ENCODE results near the gene NAV1.

NAV1 gene

DNA sequence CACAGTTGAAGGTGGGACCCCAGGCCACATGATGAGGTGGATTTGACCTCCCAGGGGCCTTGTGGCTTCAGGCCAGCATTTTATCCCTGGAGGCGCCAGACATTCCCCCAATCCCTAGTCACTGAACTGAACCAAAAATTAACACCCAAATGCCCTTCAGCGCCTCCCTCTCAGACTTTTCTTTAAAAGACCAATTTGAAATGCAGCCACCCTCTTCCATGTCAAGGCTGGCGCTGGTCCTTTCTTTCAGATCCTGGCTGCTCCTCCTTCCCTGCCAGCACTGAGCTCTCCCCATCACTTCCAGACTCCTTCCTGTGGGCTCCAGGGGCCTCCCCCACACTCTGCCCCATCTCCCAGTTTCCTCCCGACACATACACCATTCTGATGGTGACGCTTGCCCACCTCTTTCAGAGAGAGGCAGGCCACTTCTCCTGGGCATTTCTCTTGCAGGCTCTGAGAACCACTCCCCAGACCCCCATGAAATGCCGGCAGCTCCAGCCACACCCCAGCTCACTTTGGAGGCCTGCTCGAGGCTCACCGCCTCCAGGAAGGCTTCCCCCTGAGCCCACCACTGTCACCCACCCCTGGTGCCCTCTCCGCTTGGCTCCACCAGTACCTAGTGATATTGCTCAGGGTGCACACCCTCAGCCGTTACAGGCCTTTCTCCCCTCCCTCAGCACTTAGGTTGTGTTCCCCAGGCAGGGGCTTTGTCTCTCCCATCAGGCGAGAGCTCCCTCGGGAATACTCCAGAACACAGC, 27.0 kb downstream of the NAV1 start:
- TF ChIP-seq, protein P1, sequence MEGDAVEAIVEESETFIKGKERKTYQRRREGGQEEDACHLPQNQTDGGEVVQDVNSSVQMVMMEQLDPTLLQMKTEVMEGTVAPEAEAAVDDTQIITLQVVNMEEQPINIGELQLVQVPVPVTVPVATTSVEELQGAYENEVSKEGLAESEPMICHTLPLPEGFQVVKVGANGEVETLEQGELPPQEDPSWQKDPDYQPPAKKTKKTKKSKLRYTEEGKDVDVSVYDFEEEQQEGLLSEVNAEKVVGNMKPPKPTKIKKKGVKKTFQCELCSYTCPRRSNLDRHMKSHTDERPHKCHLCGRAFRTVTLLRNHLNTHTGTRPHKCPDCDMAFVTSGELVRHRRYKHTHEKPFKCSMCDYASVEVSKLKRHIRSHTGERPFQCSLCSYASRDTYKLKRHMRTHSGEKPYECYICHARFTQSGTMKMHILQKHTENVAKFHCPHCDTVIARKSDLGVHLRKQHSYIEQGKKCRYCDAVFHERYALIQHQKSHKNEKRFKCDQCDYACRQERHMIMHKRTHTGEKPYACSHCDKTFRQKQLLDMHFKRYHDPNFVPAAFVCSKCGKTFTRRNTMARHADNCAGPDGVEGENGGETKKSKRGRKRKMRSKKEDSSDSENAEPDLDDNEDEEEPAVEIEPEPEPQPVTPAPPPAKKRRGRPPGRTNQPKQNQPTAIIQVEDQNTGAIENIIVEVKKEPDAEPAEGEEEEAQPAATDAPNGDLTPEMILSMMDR (conservative IDR thresholded peaks at IDR 0.05; ENCODE audit: low read depth, low read length): no peak
- no peaks in the 10 kb centered on the region for H4K20me1 ChIP-seq (ENCODE audit: insufficient read depth)
- no peaks in the 10 kb centered on the region for H3K36me3 ChIP-seq (ENCODE audit: insufficient read depth)
- H3K27ac ChIP-seq: no peak overlapping the region
- no peak overlapping the region for H3K4me3 ChIP-seq (IDR thresholded peaks at IDR 0.05; ENCODE audit: insufficient read depth, low read depth, low read length)
- no peaks in the 10 kb centered on the region for H3K79me2 ChIP-seq (ENCODE audit: insufficient read depth, low read depth)
- H3K4me1 ChIP-seq (ENCODE audit: low read depth, poor library complexity, severe bottlenecking): no peaks in the 10 kb centered on the region
- H3K27me3 ChIP-seq (ENCODE audit: insufficient read depth, low read depth): no peaks in the 10 kb centered on the region
- no peak overlapping the region for H2AFZ ChIP-seq (ENCODE audit: low read depth)
- no peak overlapping the region for H3K4me2 ChIP-seq
- no peak overlapping the region for H3K9ac ChIP-seq

DNA sequence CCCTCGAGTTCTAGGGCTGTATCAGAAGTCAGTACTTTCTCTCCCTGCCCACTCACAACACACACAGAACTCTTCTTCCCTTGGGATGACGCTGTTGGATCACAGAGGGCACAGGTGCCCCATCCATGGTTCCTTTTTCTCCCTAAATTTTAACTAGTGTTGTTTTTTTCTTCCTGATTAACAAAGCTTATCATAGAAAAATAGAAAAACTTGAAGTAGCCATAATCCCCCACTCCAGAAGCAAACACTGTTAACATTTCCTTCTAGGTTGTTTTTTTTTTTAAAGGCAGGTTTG, 27.5 kb downstream of the NAV1 start:
- Histone ChIP-seq H3K4me1 (ENCODE audit: low read depth, poor library complexity, severe bottlenecking) (no peaks in the 10 kb centered on the region), H3K4me3 (IDR thresholded peaks at IDR 0.05; ENCODE audit: insufficient read depth, low read depth, low read length) (no peak overlapping the region), H2AFZ (ENCODE audit: low read depth) (no peak overlapping the region), H3K9ac (no peak overlapping the region), H3K36me3 (ENCODE audit: insufficient read depth) (no peaks in the 10 kb centered on the region), H3K79me2 (ENCODE audit: insufficient read depth, low read depth) (no peaks in the 10 kb centered on the region), H4K20me1 (ENCODE audit: insufficient read depth) (no peaks in the 10 kb centered on the region), H3K4me2 (no peak overlapping the region), H3K27me3 (ENCODE audit: insufficient read depth, low read depth) (no peaks in the 10 kb centered on the region), H3K27ac (no peak overlapping the region)
- TF ChIP-seq, protein P1 (conservative IDR thresholded peaks at IDR 0.05; ENCODE audit: low read depth, low read length): no peak

DNA sequence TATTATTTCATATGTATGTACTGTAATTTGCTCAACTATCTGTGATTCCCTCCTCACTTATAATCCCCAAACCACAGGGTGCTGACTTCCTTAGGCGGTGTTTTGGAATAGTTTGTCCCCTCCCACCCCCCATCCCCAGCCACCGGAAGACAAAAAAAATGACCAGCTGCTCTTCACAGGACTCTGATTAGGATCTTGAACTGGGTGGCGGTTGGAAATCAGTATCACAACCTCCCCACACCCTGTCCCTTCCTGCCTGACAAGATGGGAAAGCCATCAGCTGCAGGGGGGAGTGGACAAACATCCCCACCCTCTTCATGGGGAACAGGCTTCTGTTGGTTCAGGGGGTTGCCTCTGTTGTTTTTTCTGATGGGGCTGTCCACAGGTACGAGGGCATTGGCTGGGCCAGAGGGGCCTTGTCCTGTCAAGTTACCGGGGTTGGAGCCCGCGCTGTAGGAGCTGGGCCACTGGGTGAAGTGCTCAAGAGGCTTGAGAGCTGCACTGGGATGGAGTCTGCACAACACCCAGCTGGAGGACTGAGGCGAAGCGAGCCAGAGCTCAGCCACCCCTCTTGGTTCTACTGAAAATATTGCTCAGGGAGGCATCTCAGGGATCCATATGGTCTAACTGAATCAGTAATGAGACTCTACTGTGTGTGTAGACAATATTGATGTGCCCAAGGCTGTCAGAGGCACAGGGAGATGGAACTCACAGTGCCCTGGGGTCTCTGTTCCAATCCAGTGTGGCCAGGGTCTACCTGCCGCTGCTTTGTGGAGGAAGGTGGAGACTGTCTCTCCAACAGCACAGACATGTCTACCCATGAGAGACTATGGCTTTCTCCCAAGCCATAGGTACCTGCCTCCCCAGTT, 28.2 kb downstream of the NAV1 start:
- TF ChIP-seq, protein P1 (conservative IDR thresholded peaks at IDR 0.05; ENCODE audit: low read depth, low read length): no peak
- H2AFZ ChIP-seq (ENCODE audit: low read depth): no peak overlapping the region
- no peak overlapping the region for H3K4me2 ChIP-seq
- H3K79me2 ChIP-seq (ENCODE audit: insufficient read depth, low read depth): no peaks in the 10 kb centered on the region
- H4K20me1 ChIP-seq (ENCODE audit: insufficient read depth): no peaks in the 10 kb centered on the region
- H3K27ac ChIP-seq: no peak overlapping the region
- H3K27me3 ChIP-seq (ENCODE audit: insufficient read depth, low read depth): no peaks in the 10 kb centered on the region
- no peak overlapping the region for H3K4me3 ChIP-seq (IDR thresholded peaks at IDR 0.05; ENCODE audit: insufficient read depth, low read depth, low read length)
- no peaks in the 10 kb centered on the region for H3K4me1 ChIP-seq (ENCODE audit: low read depth, poor library complexity, severe bottlenecking)
- H3K9ac ChIP-seq: no peak overlapping the region
- no peaks in the 10 kb centered on the region for H3K36me3 ChIP-seq (ENCODE audit: insufficient read depth)

DNA sequence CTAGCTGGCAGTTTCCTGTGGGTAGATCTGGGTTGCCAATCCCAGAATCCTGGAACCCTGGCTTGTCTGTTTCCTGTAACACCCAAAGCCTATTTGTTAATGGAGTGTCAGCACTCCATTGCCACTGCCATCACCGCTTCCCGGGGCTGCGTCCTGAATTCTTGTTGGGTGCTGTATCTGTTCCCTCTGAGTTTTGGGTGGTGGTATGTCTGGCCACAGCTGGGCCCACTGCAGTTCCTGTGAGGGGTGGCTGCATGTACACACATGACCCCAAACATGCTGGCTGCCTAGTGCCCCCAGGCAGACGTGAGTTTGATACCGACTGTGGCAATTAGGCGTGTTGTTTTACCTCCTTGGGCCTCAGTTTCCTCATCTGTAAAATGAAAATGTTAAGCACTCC, 29.3 kb downstream of the NAV1 start:
- Histone ChIP-seq H3K4me3 (IDR thresholded peaks at IDR 0.05; ENCODE audit: insufficient read depth, low read depth, low read length) (no peak overlapping the region), H3K9ac (no peak overlapping the region), H2AFZ (ENCODE audit: low read depth) (no peak overlapping the region), H3K27ac (no peak overlapping the region), H3K79me2 (ENCODE audit: insufficient read depth, low read depth) (no peaks in the 10 kb centered on the region), H3K4me1 (ENCODE audit: low read depth, poor library complexity, severe bottlenecking) (no peaks in the 10 kb centered on the region), H4K20me1 (ENCODE audit: insufficient read depth) (no peaks in the 10 kb centered on the region), H3K27me3 (ENCODE audit: insufficient read depth, low read depth) (no peaks in the 10 kb centered on the region), H3K4me2 (no peak overlapping the region), H3K36me3 (ENCODE audit: insufficient read depth) (no peaks in the 10 kb centered on the region)
- TF ChIP-seq, protein P1 (conservative IDR thresholded peaks at IDR 0.05; ENCODE audit: low read depth, low read length): no peak
